Fibroblast of lung (primary cell): ENCODE results near the gene A3GALT2. TPM values are rescaled to one million over a fixed set of nuclear protein-coding genes. Genes with fewer than 3 reads are reported as not detected.

Experiments
- DNase-seq, 2 donors: peaks; one replicate each; pipeline versions ENCODE4 v3.0.0 to v3.0.0-alpha.2; 2010; ENCODE audit warnings: low read depth in 2 of 2
- H2AFZ ChIP-seq: 2 replicates; pipeline ENCODE4 v1.5.1; 2012; ENCODE audit warnings: low read length, control low read depth, inconsistent platforms
- H3K27ac ChIP-seq: 2 replicates; pipeline ENCODE4 v1.5.1; 2011; ENCODE audit warnings: low read length, control low read depth; ENCODE audit not compliant: insufficient read depth
- H3K27me3 ChIP-seq: 2 replicates; pipeline ENCODE4 v1.5.1; 2011; ENCODE audit warnings: mild to moderate bottlenecking, low read length; ENCODE audit not compliant: control insufficient read depth, insufficient read depth
- H3K36me3 ChIP-seq: 2 replicates; pipeline ENCODE4 v1.5.1; 2011; ENCODE audit warnings: low read length; ENCODE audit not compliant: control insufficient read depth, insufficient read depth
- H3K4me1 ChIP-seq: 2 replicates; pipeline ENCODE4 v1.5.1; 2011; ENCODE audit warnings: low read length; ENCODE audit not compliant: control insufficient read depth, insufficient read depth; ENCODE audit errors: extremely low read depth
- H3K4me2 ChIP-seq: 2 replicates; pipeline ENCODE4 v1.5.1; 2011; ENCODE audit warnings: low read length, control low read depth; ENCODE audit not compliant: insufficient read depth; ENCODE audit errors: extremely low read depth
- H3K4me3 ChIP-seq, 4 experiments: fragments of 200-600 bp in 1 of 4; sonication (generic) in 1 of 4; replicated peaks in 1 of 4; 2 replicates each; pipeline ENCODE4 v1.5.1; 2011 to 2016; ENCODE audit warnings: low read length in 4 of 4, low read depth in 3 of 4, mild to moderate bottlenecking in 3 of 4, control low read depth in 2 of 4, inconsistent platforms in 1 of 4, mixed read lengths in 1 of 4; ENCODE audit not compliant: insufficient read depth in 1 of 4; ENCODE audit errors: control extremely low read depth in 1 of 4
- H3K79me2 ChIP-seq: 2 replicates; pipeline ENCODE4 v1.5.1; 2012; ENCODE audit warnings: mild to moderate bottlenecking, low read length, inconsistent platforms; ENCODE audit not compliant: control insufficient read depth, insufficient read depth
- H3K9ac ChIP-seq: 2 replicates; pipeline ENCODE4 v1.5.1; 2011; ENCODE audit warnings: mild to moderate bottlenecking, low read length, control low read depth; ENCODE audit not compliant: insufficient read depth
- H3K9me3 ChIP-seq: 2 replicates; pipeline ENCODE4 v1.5.1; 2012; ENCODE audit warnings: low read depth, low read length; ENCODE audit not compliant: control insufficient read depth, insufficient read depth
- H4K20me1 ChIP-seq: 2 replicates; pipeline ENCODE4 v1.5.1; 2011; ENCODE audit warnings: low read length; ENCODE audit not compliant: control insufficient read depth, insufficient read depth; ENCODE audit errors: extremely low read depth
- CTCF ChIP-seq, 2 donors: IDR thresholded peaks in 1 of 2; conservative IDR thresholded peaks in 1 of 2; 1 replicate in 1 of 2; 2 replicates in 1 of 2; pipeline ENCODE4 v1.5.1; 2011 to 2012; ENCODE audit warnings: low read length in 2 of 2, control low read depth in 1 of 2, inconsistent platforms in 1 of 2, low read depth in 1 of 2, mild to moderate bottlenecking in 1 of 2
- EZH2 ChIP-seq: IDR thresholded peaks from 2 replicates; pipeline ENCODE4 v1.5.1; 2012; ENCODE audit warnings: low read length, control low read depth, mild to moderate bottlenecking; ENCODE audit errors: missing control alignments
- polyA plus RNA-seq, 2 donors: library from polyadenylated mRNA; depleted of rRNA in 1 of 2; stranded (reverse) in 1 of 2; unstranded in 1 of 2; fragments of >200 nt; gene quantifications; 2 replicates each; pipeline ENCODE4 v1.2.1, GENCODE V29; 2011 to 2012; ENCODE audit warnings: missing spikeins in 1 of 2
- total RNA-seq: library from RNA; depleted of rRNA; stranded (reverse); fragments of >200 nt; gene quantifications from 2 replicates; pipeline ENCODE4 v1.2.1, GENCODE V29; 2014

Gene A3GALT2
- total and polyA plus RNA-seq, 2 donors (not counting 1 experiment from before 2014, with no cell fraction given), result not detected

DNA sequence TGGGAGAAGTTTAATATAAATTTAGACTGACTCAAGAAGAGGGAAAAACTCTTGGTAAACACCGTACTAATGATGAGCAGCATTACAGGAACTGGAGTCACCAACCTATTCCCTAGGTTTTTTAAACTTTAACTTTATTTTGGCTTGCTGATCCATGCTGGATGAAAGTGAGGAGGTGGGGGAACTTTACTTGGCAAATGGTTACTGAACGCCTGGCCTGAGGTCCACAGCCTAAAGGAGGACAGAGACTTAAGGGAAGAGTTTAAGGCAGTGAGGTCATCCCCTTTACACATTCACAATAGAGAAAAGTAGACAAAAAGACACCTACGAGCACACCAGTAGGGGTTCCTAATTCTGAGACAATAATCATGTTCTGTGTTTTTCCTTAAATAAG is 25.6 kb upstream of the A3GALT2 start:
- Histone ChIP-seq H3K27ac (peak overlapping the region; percentile 89), H3K4me1 (peaks cover 44% of the 10 kb centered on the region), H3K4me3 (peak overlapping the region; percentile 53 to 96 (median 84)), H4K20me1 (no peaks in the 10 kb centered on the region), H3K79me2 (peaks cover 81% of the 10 kb centered on the region), H3K9me3 (no peaks in the 10 kb centered on the region), H3K27me3 (no peaks in the 10 kb centered on the region), H3K36me3 (peaks cover 4% of the 10 kb centered on the region), H3K4me2 (peak overlapping the region; percentile 98), H3K9ac (peak overlapping the region; percentile 49), H2AFZ (no peak overlapping the region)
- no peak for DNase-seq
- TF ChIP-seq CTCF (conservative IDR thresholded peaks at IDR 0.05 in 1 of 2, IDR thresholded peaks at IDR 0.05 in 1 of 2; ENCODE audit: low read depth in 1 of 2, low read length in 2 of 2), result no peak
- TF ChIP-seq EZH2, result no peak

GRCh38 chr1:33344896-33345560 is 24.1 kb upstream of the A3GALT2 start:
- H3K36me3 ChIP-seq, result peaks cover 4% of the 10 kb centered on the region
- no peak for DNase-seq
- peak overlapping the region; percentile 7 to 96 (median 52) for H3K4me3 ChIP-seq
- H4K20me1 ChIP-seq, result no peaks in the 10 kb centered on the region
- H2AFZ ChIP-seq, result no peak overlapping the region
- H3K79me2 ChIP-seq, result peaks cover 94% of the 10 kb centered on the region
- TF ChIP-seq EZH2 (no peak), CTCF (conservative IDR thresholded peaks at IDR 0.05 in 1 of 2, IDR thresholded peaks at IDR 0.05 in 1 of 2; ENCODE audit: low read depth in 1 of 2, low read length in 2 of 2) (no peak)
- peak overlapping the region; percentile 94 for H3K4me2 ChIP-seq
- H3K9me3 ChIP-seq, result no peaks in the 10 kb centered on the region
- H3K27ac ChIP-seq, result peak overlapping the region; percentile 89
- H3K4me1 ChIP-seq, result peaks cover 53% of the 10 kb centered on the region
- no peak overlapping the region for H3K9ac ChIP-seq
- no peaks in the 10 kb centered on the region for H3K27me3 ChIP-seq

DNA sequence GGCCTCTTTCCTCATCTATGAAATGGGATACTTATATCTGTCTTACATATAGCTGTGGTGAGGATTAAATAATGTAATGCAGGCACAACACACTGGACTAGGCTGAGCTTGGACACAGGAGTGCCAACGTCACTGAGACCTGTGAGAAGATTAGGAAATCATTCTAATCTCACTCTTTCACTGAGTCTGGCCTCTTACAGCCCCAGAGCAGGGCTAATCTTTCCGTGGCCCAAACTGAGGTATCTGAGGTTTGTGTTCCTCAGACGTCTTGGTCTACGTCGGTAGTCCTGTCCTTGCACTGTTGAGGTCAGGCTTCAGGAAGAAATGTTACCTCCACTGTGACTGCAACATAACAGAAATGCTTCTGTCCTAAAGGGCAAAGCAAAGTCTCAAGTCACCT is 22.6 kb upstream of the A3GALT2 start:
- TF ChIP-seq CTCF (conservative IDR thresholded peaks at IDR 0.05 in 1 of 2, IDR thresholded peaks at IDR 0.05 in 1 of 2; ENCODE audit: low read depth in 1 of 2, low read length in 2 of 2) (no peak), EZH2 (no peak)
- Histone ChIP-seq H3K4me3 (peak overlapping the region in 2 of 4 experiments; percentile 9 to 16), H3K9ac (no peak overlapping the region), H3K27me3 (no peaks in the 10 kb centered on the region), H3K4me1 (peaks cover 62% of the 10 kb centered on the region), H3K79me2 (peaks cover 99% of the 10 kb centered on the region), H3K27ac (peak overlapping the region; percentile 21), H3K4me2 (peak overlapping the region; percentile 28), H3K9me3 (no peaks in the 10 kb centered on the region), H4K20me1 (no peaks in the 10 kb centered on the region), H3K36me3 (peaks cover 4% of the 10 kb centered on the region), H2AFZ (no peak overlapping the region)
- peak in 1 of 2 donors; percentile 69 for DNase-seq
